AG04450 (cell line): ENCODE measurements around the gene LRTM2. TPM values are rescaled to one million over a fixed set of nuclear protein-coding genes. Genes with fewer than 3 reads are reported as not detected.

Source experiments
- CTCF ChIA-PET: fragments of 300-600, 350-600 bp; formaldehyde crosslinking; extraction: SDS; loops from one replicate; lab custom pipeline; 2022; ENCODE audit warnings: antibody characterized with exemption, inconsistent platforms; lab: Charles Lee
- POLR2A ChIA-PET: fragments of 350-600 bp; formaldehyde crosslinking; extraction: SDS; loops from one replicate; lab custom pipeline; 2021; ENCODE audit warnings: antibody characterized with exemption, inconsistent platforms; lab: Yijun Ruan, JAX
- DNase-seq: peaks from one replicate; pipeline ENCODE4 v3.0.0-alpha.2; 2011; ENCODE audit warnings: low read depth, low spot score
- H3K27ac ChIP-seq: one replicate; pipeline ENCODE4 v1.5.1; 2012; ENCODE audit warnings: low read depth, low read length, control low read depth
- H3K27me3 ChIP-seq: one replicate; pipeline ENCODE4 v1.6.0; 2012; ENCODE audit warnings: low read length; ENCODE audit not compliant: control insufficient read depth, insufficient read depth
- H3K4me3 ChIP-seq: 2 replicates; pipeline ENCODE4 v1.5.1; 2011; ENCODE audit warnings: mild to moderate bottlenecking, low read depth, low read length, control low read depth
- H3K9me3 ChIP-seq: 2 replicates; pipeline ENCODE4 v1.5.1; 2012; ENCODE audit warnings: low read length; ENCODE audit not compliant: control insufficient read depth, insufficient read depth
- CTCF ChIP-seq: IDR thresholded peaks from 2 replicates; pipeline ENCODE4 v1.5.1; 2011; ENCODE audit warnings: low read depth, low read length, control low read depth, inconsistent platforms
- polyA minus RNA-seq: library from RNA; depleted of rRNA, polyadenylated mRNA; stranded (reverse); fragments of >200 nt; gene quantifications from 2 replicates; pipeline ENCODE4 v1.2.3, GENCODE V29; 2011; rRNA and poly(A)+ RNA removed
- polyA plus RNA-seq: library from polyadenylated mRNA; depleted of rRNA; stranded (reverse); fragments of >200 nt; gene quantifications from 2 replicates; pipeline ENCODE4 v1.2.3, GENCODE V29; 2011; rRNA removed

Gene LRTM2
- not detected in 2 replicates for polyA plus RNA-seq
- not detected in 2 replicates for polyA minus RNA-seq

GRCh38 chr12:1820191-1820895, at the start of gene LRTM2:
TSS of gene LRTM2 (plus strand) at chr12:1820565. CDS start at chr12:1828149, 7,584 bp downstream.
- Histone ChIP-seq H3K4me3 (no peak within 1 kb of the TSS), H3K9me3 (peaks cover 3% of the 10 kb centered on the region; the same call in 1 of the 2 replicates), H3K27me3 (peaks cover 80% of the 10 kb centered on the region), H3K27ac (no peak within 1 kb of the TSS)
- no peak for TF ChIP-seq CTCF
- POLR2A ChIA-PET: no interaction called here
- DNase-seq: no peak
- CTCF ChIA-PET: no interaction called here

GRCh38 chr12:1773937-1774655, 46.3 kb upstream of the LRTM2 start:
- POLR2A ChIA-PET: no interaction called here
- no peaks in the 10 kb centered on the region for H3K9me3 ChIP-seq
- DNase-seq: no peak
- H3K27ac ChIP-seq: no peak overlapping the region
- no peak overlapping the region for H3K4me3 ChIP-seq
- CTCF ChIA-PET: interaction anchor here (1.3 kb wide), 1 partner anchor 17 kb away, joined by 5 read pairs; no protein-coding TSS in a partner anchor
- no peaks in the 10 kb centered on the region for H3K27me3 ChIP-seq
- no peak for TF ChIP-seq CTCF

GRCh38 chr12:1776170-1776921, 44.0 kb upstream of the LRTM2 start:
- TF ChIP-seq CTCF: no peak
- no peak overlapping the region for H3K27ac ChIP-seq
- H3K4me3 ChIP-seq: no peak overlapping the region
- DNase-seq: no peak
- POLR2A ChIA-PET: interaction anchor here (0.6 kb wide), 2 partner anchors 48 to 123 kb away, joined by 4 to 6 read pairs; no protein-coding TSS in a partner anchor
- H3K9me3 ChIP-seq: no peaks in the 10 kb centered on the region
- CTCF ChIA-PET: interaction anchor here (1.0 to 2.5 kb wide), 3 partner anchors 123 to 164 kb away, joined by 4 to 7 read pairs (median 5); no protein-coding TSS in a partner anchor
- no peaks in the 10 kb centered on the region for H3K27me3 ChIP-seq

GRCh38 chr12:1777798-1778197, 42.6 kb upstream of the LRTM2 start:
- no peak overlapping the region for H3K4me3 ChIP-seq
- no peaks in the 10 kb centered on the region for H3K9me3 ChIP-seq
- POLR2A ChIA-PET: no interaction called here
- peak; percentile 55 for DNase-seq
- no peak for TF ChIP-seq CTCF
- CTCF ChIA-PET: interaction anchor here (1.4 kb wide), 1 partner anchor 13 kb away, joined by 3 read pairs; no protein-coding TSS in a partner anchor
- peak overlapping the region; percentile 65 for H3K27ac ChIP-seq
- no peaks in the 10 kb centered on the region for H3K27me3 ChIP-seq
